HCT116 (cell line): ENCODE data around the gene WWOX. TPM values are rescaled to one million over a fixed set of nuclear protein-coding genes. Genes with fewer than 3 reads are reported as not detected.

Experiments used
- ATAC-seq: fragments of 200-7000 bp; cut with Tn5 transposase; 2 replicates; pipeline ENCODE4 v1.9.1; 2020; ENCODE audit warnings: mild to moderate bottlenecking, moderate library complexity
- BruUV-seq: library from RNA; stranded (reverse); fragments of 400-500 nt; replicated peaks from 2 replicates; lab custom pipeline; 2021; lab: Mats Ljungman, UMichigan
- CTCF ChIA-PET: fragments of 300-600 bp; sonication (Branson Sonifier 250); formaldehyde crosslinking; loops from one replicate; lab custom pipeline; 2021; ENCODE audit warnings: antibody characterized with exemption; lab: Charles Lee
- POLR2A ChIA-PET: fragments of 300-600, 350-600 bp; sonication (Branson Sonifier 250); formaldehyde crosslinking; loops from one replicate; lab custom pipeline; 2021; ENCODE audit warnings: antibody characterized with exemption; lab: Charles Lee
- RAD21 ChIA-PET, 2 experiments: fragments of 300-600 bp; sonication (Branson Sonifier 250); formaldehyde crosslinking; loops; one replicate each; lab custom pipeline; 2023; ENCODE audit warnings: low total read pairs in 2 of 2; ENCODE audit not compliant: uncharacterized antibody in 2 of 2, unreplicated experiment in 2 of 2, low non-redundant PET in 1 of 2; lab: Charles Lee
- DNase-seq: peaks from one replicate; pipeline ENCODE4 v3.0.0-alpha.2; 2010; ENCODE audit warnings: low read depth, low spot score
- H2AFZ ChIP-seq: fragments of 200-600 bp; shearing (Covaris generic), sonication (generic); 2 replicates; pipeline ENCODE4 v1.6.1; 2017; ENCODE audit warnings: low read depth, mixed run types, mixed read lengths, antibody characterized with exemption, low read length; ENCODE audit not compliant: poor library complexity, severe bottlenecking
- H3K27ac ChIP-seq: 2 replicates; pipeline ENCODE4 v1.5.1; 2012; ENCODE audit warnings: low read depth, low read length
- H3K27me3 ChIP-seq: fragments of 200-600 bp; sonication (generic); 2 replicates; pipeline ENCODE4 v1.6.1; 2016; ENCODE audit warnings: mixed run types, low read length, mixed read lengths; ENCODE audit not compliant: insufficient read depth
- H3K36me3 ChIP-seq, 2 experiments: fragments of 200-500 bp in 1 of 2; fragments of 200-600 bp in 1 of 2; sonication (Bioruptor generic) in 1 of 2; sonication (generic) in 1 of 2; 2 replicates each; pipeline versions ENCODE4 v1.5.1 to v1.6.1; 2014 to 2016; ENCODE audit warnings: low read length in 2 of 2, inconsistent platforms in 1 of 2, mixed read lengths in 1 of 2, mixed run types in 1 of 2; ENCODE audit not compliant: insufficient read depth in 2 of 2, control insufficient read depth in 1 of 2
- H3K4me1 ChIP-seq, 2 experiments: fragments of 200-600 bp in 1 of 2; sonication (generic) in 1 of 2; 2 replicates each; pipeline versions ENCODE4 v1.5.1 to v1.6.1; 2012 to 2017; ENCODE audit warnings: low read length in 2 of 2, inconsistent platforms in 1 of 2, mild to moderate bottlenecking in 1 of 2, mixed read lengths in 1 of 2, mixed run types in 1 of 2, moderate library complexity in 1 of 2; ENCODE audit not compliant: insufficient read depth in 2 of 2, control insufficient read depth in 1 of 2
- H3K4me2 ChIP-seq: fragments of 200-600 bp; sonication (generic); 2 replicates; pipeline ENCODE4 v1.6.1; 2017; ENCODE audit warnings: mixed run types, low read length, mixed read lengths
- H3K4me3 ChIP-seq, 2 experiments: fragments of 200-600 bp in 1 of 2; sonication (generic) in 1 of 2; replicated peaks in 1 of 2; 2 replicates each; pipeline ENCODE4 v1.5.1; 2011 to 2016; ENCODE audit warnings: low read length in 2 of 2, control low read depth in 1 of 2, low read depth in 1 of 2, mild to moderate bottlenecking in 1 of 2, mixed read lengths in 1 of 2, mixed run types in 1 of 2
- H3K79me2 ChIP-seq: fragments of 200-600 bp; sonication (generic); 2 replicates; pipeline ENCODE4 v1.6.1; 2017; ENCODE audit warnings: mild to moderate bottlenecking, mixed run types, low read length, moderate library complexity, mixed read lengths; ENCODE audit not compliant: insufficient read depth
- H3K9ac ChIP-seq: fragments of 200-600 bp; sonication (generic); 2 replicates; pipeline ENCODE4 v1.6.1; 2016; ENCODE audit warnings: low read length, mixed read lengths
- H3K9me2 ChIP-seq: fragments of 200-600 bp; sonication (generic), shearing (Covaris generic); 2 replicates; pipeline ENCODE4 v1.6.1; 2017; ENCODE audit warnings: mixed run types, mild to moderate bottlenecking, moderate library complexity; ENCODE audit not compliant: insufficient read depth
- H3K9me3 ChIP-seq, 2 experiments: fragments of 200-500 bp in 1 of 2; fragments of 200-600 bp in 1 of 2; sonication (Bioruptor generic) in 1 of 2; sonication (generic) in 1 of 2; 2 replicates each; pipeline ENCODE4 v1.6.1; 2014 to 2017; ENCODE audit warnings: low read length in 2 of 2, mixed read lengths in 2 of 2, inconsistent platforms in 1 of 2, low read depth in 1 of 2, mild to moderate bottlenecking in 1 of 2, mixed run types in 1 of 2, moderate library complexity in 1 of 2; ENCODE audit not compliant: control insufficient read depth in 1 of 2, insufficient read depth in 1 of 2
- H4K20me1 ChIP-seq: fragments of 200-600 bp; sonication (generic), shearing (Covaris generic); 2 replicates; pipeline ENCODE4 v1.6.1; 2017; ENCODE audit warnings: mixed run types, mild to moderate bottlenecking, moderate library complexity; ENCODE audit not compliant: insufficient read depth
- ATF3 ChIP-seq: IDR thresholded peaks from 2 replicates; pipeline ENCODE4 v1.6.1; 2012
- CBX3 ChIP-seq: IDR thresholded peaks from 2 replicates; pipeline ENCODE4 v1.6.1; 2012; ENCODE audit warnings: low read depth
- EGR1 ChIP-seq: IDR thresholded peaks from 2 replicates; pipeline ENCODE4 v1.6.1; 2012; ENCODE audit warnings: low read depth
- ELF1 ChIP-seq: IDR thresholded peaks from 2 replicates; pipeline ENCODE4 v1.6.1; 2012; ENCODE audit warnings: low read depth, borderline replicate concordance
- JUND ChIP-seq: IDR thresholded peaks from 2 replicates; pipeline ENCODE4 v1.6.1; 2012
- RAD21 ChIP-seq: IDR thresholded peaks from 2 replicates; pipeline ENCODE4 v1.6.1; 2012; ENCODE audit warnings: low read depth, mild to moderate bottlenecking
- SIN3A ChIP-seq: IDR thresholded peaks from 2 replicates; pipeline ENCODE4 v1.6.1; 2012; ENCODE audit warnings: low read depth
- SP1 ChIP-seq: IDR thresholded peaks from 2 replicates; pipeline ENCODE4 v1.6.1; 2012; ENCODE audit warnings: low read depth
- SRF ChIP-seq: IDR thresholded peaks from 2 replicates; pipeline ENCODE4 v1.6.1; 2012; ENCODE audit warnings: low read depth
- TCF7L2 ChIP-seq: IDR thresholded peaks from 2 replicates; pipeline ENCODE4 v1.7.0; 2011; ENCODE audit warnings: borderline replicate concordance, inconsistent platforms; ENCODE audit not compliant: insufficient read depth, insufficient read length; ENCODE audit errors: extremely low read depth
- YY1 ChIP-seq: IDR thresholded peaks from 2 replicates; pipeline ENCODE4 v1.6.1; 2011; ENCODE audit warnings: low read length, low read depth, moderate library complexity, mild to moderate bottlenecking; ENCODE audit not compliant: insufficient replicate concordance; ENCODE audit errors: extremely low read depth
- ZBTB33 ChIP-seq: IDR thresholded peaks from 2 replicates; pipeline ENCODE4 v1.6.1; 2011; ENCODE audit warnings: mild to moderate bottlenecking, low read length, moderate library complexity; ENCODE audit not compliant: insufficient replicate concordance; ENCODE audit errors: extremely low read depth
- ZFX ChIP-seq: fragments of 450-650 bp; IDR thresholded peaks from 2 replicates; pipeline ENCODE4 v1.6.1; 2017
- ZNF274 ChIP-seq: fragments of 200-500 bp; sonication (Bioruptor generic); IDR thresholded peaks from 2 replicates; pipeline ENCODE4 v1.6.1; 2014; ENCODE audit warnings: mild to moderate bottlenecking, low read depth, low read length, inconsistent platforms
- intact Hi-C: fragments of 100-400 bp; cut with micrococcal nuclease; formaldehyde crosslinking; loops from 2 replicates; pipeline ENCODE4 v1.10.0; 2022
- total RNA-seq: library from RNA; stranded (reverse); gene quantifications from one replicate; pipeline ENCODE4 v1.2.1, GENCODE V29; 2021; ENCODE audit not compliant: unreplicated experiment
- TF ChIP-seq, protein P1 (sequence below), 3 experiments: fragments of 200-600 bp in 1 of 3; sonication (generic) in 1 of 3; IDR thresholded peaks in 2 of 3; conservative IDR thresholded peaks in 1 of 3; 2 replicates each; pipeline ENCODE4 v1.5.1; 2012 to 2017; ENCODE audit warnings: low read depth in 2 of 3, low read length in 2 of 3, antibody characterized with exemption in 1 of 3, borderline replicate concordance in 1 of 3, control low read depth in 1 of 3, mild to moderate bottlenecking in 1 of 3, mixed read lengths in 1 of 3, mixed run types in 1 of 3, moderate library complexity in 1 of 3; ENCODE audit not compliant: insufficient read depth in 1 of 3
- TF ChIP-seq, protein P2 (sequence below): IDR thresholded peaks from 2 replicates; pipeline ENCODE4 v1.6.1; 2012

The WWOX gene
- total RNA-seq, 1 experiment from 2014 or later = 13.7 TPM

DNA sequence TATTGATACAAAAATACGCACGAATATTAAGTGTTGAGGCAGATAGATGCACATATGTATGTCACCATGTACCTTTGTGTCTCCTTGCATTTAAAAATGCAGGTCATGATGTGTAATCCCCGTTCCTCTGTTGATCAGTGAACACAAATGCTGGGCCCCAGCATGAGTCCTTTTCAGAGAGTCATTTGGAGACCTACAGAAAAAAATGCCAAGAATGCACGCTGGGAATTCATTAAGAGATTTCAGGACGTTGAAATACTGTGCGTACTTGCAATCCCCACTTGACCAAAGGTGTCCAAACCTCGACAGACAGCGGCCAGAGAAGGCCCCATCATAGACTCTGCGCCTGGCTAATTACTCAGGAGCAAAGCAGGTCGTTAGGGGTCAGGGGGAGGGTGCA, 1005.1 kb downstream of the WWOX start:
- no TSS peak for BruUV-seq
- TF ChIP-seq SIN3A (no peak), EGR1 (no peak), ZBTB33 (no peak), ELF1 (no peak), ZNF274 (no peak), SP1 (no peak), CBX3 (no peak), JUND (no peak), ATF3 (no peak), TCF7L2 (no peak), SRF (no peak), RAD21 (no peak), ZFX (no peak), YY1 (no peak)
- TF ChIP-seq, protein P1, sequence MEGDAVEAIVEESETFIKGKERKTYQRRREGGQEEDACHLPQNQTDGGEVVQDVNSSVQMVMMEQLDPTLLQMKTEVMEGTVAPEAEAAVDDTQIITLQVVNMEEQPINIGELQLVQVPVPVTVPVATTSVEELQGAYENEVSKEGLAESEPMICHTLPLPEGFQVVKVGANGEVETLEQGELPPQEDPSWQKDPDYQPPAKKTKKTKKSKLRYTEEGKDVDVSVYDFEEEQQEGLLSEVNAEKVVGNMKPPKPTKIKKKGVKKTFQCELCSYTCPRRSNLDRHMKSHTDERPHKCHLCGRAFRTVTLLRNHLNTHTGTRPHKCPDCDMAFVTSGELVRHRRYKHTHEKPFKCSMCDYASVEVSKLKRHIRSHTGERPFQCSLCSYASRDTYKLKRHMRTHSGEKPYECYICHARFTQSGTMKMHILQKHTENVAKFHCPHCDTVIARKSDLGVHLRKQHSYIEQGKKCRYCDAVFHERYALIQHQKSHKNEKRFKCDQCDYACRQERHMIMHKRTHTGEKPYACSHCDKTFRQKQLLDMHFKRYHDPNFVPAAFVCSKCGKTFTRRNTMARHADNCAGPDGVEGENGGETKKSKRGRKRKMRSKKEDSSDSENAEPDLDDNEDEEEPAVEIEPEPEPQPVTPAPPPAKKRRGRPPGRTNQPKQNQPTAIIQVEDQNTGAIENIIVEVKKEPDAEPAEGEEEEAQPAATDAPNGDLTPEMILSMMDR (IDR thresholded peaks at IDR 0.05 in 2 of 3, conservative IDR thresholded peaks at IDR 0.05 in 1 of 3; ENCODE audit: borderline replicate concordance in 1 of 3, insufficient read depth in 1 of 3, low read depth in 2 of 3, low read length in 2 of 3) = no peak
- TF ChIP-seq, protein P2, sequence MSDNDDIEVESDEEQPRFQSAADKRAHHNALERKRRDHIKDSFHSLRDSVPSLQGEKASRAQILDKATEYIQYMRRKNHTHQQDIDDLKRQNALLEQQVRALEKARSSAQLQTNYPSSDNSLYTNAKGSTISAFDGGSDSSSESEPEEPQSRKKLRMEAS = no peak
- ATAC-seq (no peak), DNase-seq (no peak)
- H3K4me3 ChIP-seq = no peak overlapping the region
- H3K9me3 ChIP-seq = peaks cover 0 to 5% of the 10 kb centered on the region in 2 experiments; a peak in 2 of 4 replicates
- ChIA-PET CTCF (no interaction called here), POLR2A (no interaction called here), RAD21 (no interaction called here)
- no peaks in the 10 kb centered on the region for H3K36me3 ChIP-seq
- no peaks in the 10 kb centered on the region for H3K79me2 ChIP-seq
- H4K20me1 ChIP-seq = no peaks in the 10 kb centered on the region
- no peak overlapping the region for H2AFZ ChIP-seq
- H3K27me3 ChIP-seq = no peaks in the 10 kb centered on the region
- H3K9me2 ChIP-seq = no peaks in the 10 kb centered on the region
- H3K4me1 ChIP-seq = no peaks in the 10 kb centered on the region
- no peak overlapping the region for H3K9ac ChIP-seq
- H3K27ac ChIP-seq = no peak overlapping the region
- intact Hi-C loops = no loop called here
- H3K4me2 ChIP-seq = no peak overlapping the region
